HepG2 (cell line): ENCODE data around the gene RAB38. TPM values are rescaled to one million over a fixed set of nuclear protein-coding genes. Genes with fewer than 3 reads are reported as not detected.

Source experiments
- ATAC-seq: fragments of 200-7000 bp; cut with Tn5 transposase; 3 replicates; pipeline ENCODE4 v1.9.1; 2020; ENCODE audit warnings: mild to moderate bottlenecking, moderate library complexity
- BruUV-seq: library from RNA; stranded (reverse); fragments of 400-500 nt; replicated peaks from 2 replicates; lab custom pipeline; 2021; lab: Mats Ljungman, UMichigan
- CTCF ChIA-PET: fragments of 300-600 bp; formaldehyde crosslinking; extraction: SDS; loops from one replicate; lab custom pipeline; 2021; ENCODE audit warnings: low total read pairs, inconsistent platforms, low intra/inter-chr PET ratio; lab: Yijun Ruan, JAX
- POLR2A ChIA-PET: fragments of 350-600 bp; sonication (Branson Sonifier 250); formaldehyde crosslinking; loops from one replicate; lab custom pipeline; 2020; ENCODE audit warnings: antibody characterized with exemption, inconsistent platforms; lab: Yijun Ruan, JAX
- DNase-seq: peaks from one replicate; pipeline ENCODE4 v3.0.0-alpha.2; 2015; ENCODE audit warnings: low spot score
- FAIRE-seq: peaks from 3 replicates; lab custom pipeline; 2011; peaks lifted over from hg19 to GRCh38; lab: Jason Lieb, UNC
- H2AFZ ChIP-seq: one replicate; pipeline ENCODE4 v1.6.1; 2011; ENCODE audit warnings: low read length, inconsistent platforms
- H3K27ac ChIP-seq: fragments of 300-600 bp; 3 replicates; pipeline ENCODE4 v1.8.0; 2011; ENCODE audit warnings: mixed run types, mild to moderate bottlenecking, mixed read lengths, low read length, inconsistent platforms; ENCODE audit not compliant: insufficient read depth; ENCODE audit errors: extremely low read length
- H3K27me3 ChIP-seq, 2 experiments: fragments of 200-600 bp in 1 of 2; 2 replicates in 1 of 2; 3 replicates in 1 of 2; pipeline versions ENCODE4 v1.6.0 to v1.8.0; 2011; ENCODE audit warnings: low read length in 2 of 2, mild to moderate bottlenecking in 2 of 2, moderate library complexity in 2 of 2, inconsistent platforms in 1 of 2; ENCODE audit not compliant: insufficient read depth in 2 of 2, control insufficient read depth in 1 of 2
- H3K36me3 ChIP-seq, 2 experiments: fragments of 200-600 bp in 1 of 2; replicated peaks in 1 of 2; 2 replicates in 1 of 2; 3 replicates in 1 of 2; pipeline versions ENCODE4 v1.5.1 to v1.8.0; 2011; ENCODE audit warnings: low read length in 2 of 2, inconsistent platforms in 1 of 2; ENCODE audit not compliant: insufficient read depth in 2 of 2, control insufficient read depth in 1 of 2
- H3K4me1 ChIP-seq: 2 replicates; pipeline ENCODE4 v1.5.1; 2012; ENCODE audit warnings: low read length, inconsistent platforms; ENCODE audit not compliant: insufficient read depth
- H3K4me2 ChIP-seq: 2 replicates; pipeline ENCODE4 v1.6.0; 2011; ENCODE audit warnings: low read depth, low read length, inconsistent platforms
- H3K4me3 ChIP-seq, 3 experiments: fragments of 200-600 bp in 1 of 3; sonication (generic), shearing (Covaris generic) in 1 of 3; replicated peaks in 1 of 3; 2 replicates each; pipeline ENCODE4 v1.5.1; 2011 to 2016; ENCODE audit warnings: low read length in 3 of 3, inconsistent platforms in 2 of 3, low read depth in 2 of 3, mild to moderate bottlenecking in 2 of 3, control low read depth in 1 of 3, mixed read lengths in 1 of 3; ENCODE audit not compliant: insufficient read depth in 1 of 3
- H3K79me2 ChIP-seq: one replicate; pipeline ENCODE4 v1.6.1; 2011; ENCODE audit warnings: low read length, inconsistent platforms; ENCODE audit not compliant: insufficient read depth
- H3K9ac ChIP-seq: 2 replicates; pipeline ENCODE4 v1.6.0; 2011; ENCODE audit warnings: mild to moderate bottlenecking, low read depth, low read length, inconsistent platforms; ENCODE audit not compliant: insufficient read depth
- H3K9me3 ChIP-seq: 2 replicates; pipeline ENCODE4 v1.5.1; 2012; ENCODE audit warnings: mild to moderate bottlenecking, low read length
- H4K20me1 ChIP-seq: 2 replicates; pipeline ENCODE4 v1.6.0; 2011; ENCODE audit warnings: inconsistent platforms, mild to moderate bottlenecking, low read length, moderate library complexity; ENCODE audit not compliant: insufficient read depth
- CC2D1A ChIP-seq: sonication (generic); formaldehyde crosslinking; IDR thresholded peaks from 2 replicates; pipeline ENCODE4 v1.8.1; 2023; ENCODE audit warnings: mild to moderate bottlenecking, missing genetic modification reagents
- CCAR2 ChIP-seq: fragments of 200-400 bp; formaldehyde crosslinking; optimal IDR thresholded peaks from 2 replicates; pipeline ENCODE3; 2018; ENCODE audit warnings: low read depth, mild to moderate bottlenecking, low read length, moderate library complexity
- ETS1 ChIP-seq: sonication (generic); formaldehyde crosslinking; IDR thresholded peaks from 2 replicates; pipeline ENCODE4 v1.4.0; 2020; ENCODE audit warnings: missing genetic modification reagents
- HMGA1 ChIP-seq: sonication (generic); formaldehyde crosslinking; conservative IDR thresholded peaks from 2 replicates; pipeline ENCODE4 v1.4.0; 2020; ENCODE audit warnings: missing genetic modification reagents
- KLF9 ChIP-seq: IDR thresholded peaks from 2 replicates; pipeline ENCODE4 v1.6.1; 2016; ENCODE audit warnings: low read depth
- NR2F2 ChIP-seq: IDR thresholded peaks from 2 replicates; pipeline ENCODE4 v1.6.1; 2012; ENCODE audit warnings: low read depth, inconsistent platforms, borderline replicate concordance
- POGZ ChIP-seq: sonication (generic); formaldehyde crosslinking; IDR thresholded peaks from 2 replicates; pipeline ENCODE4 v1.4.0; 2020; ENCODE audit warnings: mild to moderate bottlenecking, missing genetic modification reagents
- RORA ChIP-seq: sonication (generic); formaldehyde crosslinking; IDR thresholded peaks from 2 replicates; pipeline ENCODE4 v1.5.0; 2020; ENCODE audit warnings: mild to moderate bottlenecking, missing genetic modification reagents, moderate library complexity
- THAP7 ChIP-seq: sonication (generic); formaldehyde crosslinking; IDR thresholded peaks from 2 replicates; pipeline ENCODE4 v1.8.1; 2023; ENCODE audit warnings: mild to moderate bottlenecking, missing genetic modification reagents
- ZBTB21 ChIP-seq: sonication (generic); formaldehyde crosslinking; IDR thresholded peaks from 2 replicates; pipeline ENCODE4 v1.4.0; 2020; ENCODE audit warnings: missing genetic modification reagents
- ZBTB3 ChIP-seq: sonication (generic); formaldehyde crosslinking; IDR thresholded peaks from 2 replicates; pipeline ENCODE4 v1.4.0; 2020; ENCODE audit warnings: low read depth, mild to moderate bottlenecking, moderate library complexity, missing genetic modification reagents, borderline replicate concordance
- ZNF256 ChIP-seq: sonication (generic); formaldehyde crosslinking; conservative IDR thresholded peaks from 2 replicates; pipeline ENCODE4 v1.4.0; 2020; ENCODE audit warnings: missing genetic modification reagents
- ZNF414 ChIP-seq: sonication (generic); formaldehyde crosslinking; IDR thresholded peaks from 2 replicates; pipeline ENCODE4 v1.5.0; 2020; ENCODE audit warnings: missing genetic modification reagents
- ZSCAN31 ChIP-seq: sonication (generic); formaldehyde crosslinking; IDR thresholded peaks from 2 replicates; pipeline ENCODE4 v1.5.0; 2020; ENCODE audit warnings: low read depth, mild to moderate bottlenecking, missing genetic modification reagents
- WGBS: methylation state at CpG from one replicate; pipeline ENCODE4 v1.1.6; 2017; ENCODE audit warnings: low lambda C conversion rate; 5-methylcytosine and 5-hydroxymethylcytosine counted together
- in situ Hi-C: cut with HindIII; loops from 2 replicates; pipeline ENCODE4 v1.10.0; 2017; ENCODE audit warnings: low pct_unique_long_range_greater_than_20kb; ENCODE audit not compliant: extremely low pct_ligation_motif_present
- intact Hi-C: fragments of 100-400 bp; cut with micrococcal nuclease; formaldehyde crosslinking; loops from one replicate; pipeline ENCODE4 v1.10.0; 2022; ENCODE audit not compliant: unreplicated experiment
- polyA plus RNA-seq, 8 experiments: library from polyadenylated mRNA; depleted of rRNA in 3 of 8; stranded (reverse) in 7 of 8; unstranded in 1 of 8; fragments of >200 nt; fragmentation: Illumina TruSeq in 4 of 8; extraction: Trizol in 4 of 8; gene quantifications; 2 replicates each; pipeline versions ENCODE4 v1.2.1 to v1.2.3, GENCODE V29; 2011 to 2016; ENCODE audit warnings: low read depth in 4 of 8, missing spikeins in 1 of 8, mixed read lengths in 1 of 8; ENCODE audit not compliant: insufficient read depth in 1 of 8
- total RNA-seq, 5 experiments: library from RNA; depleted of rRNA; stranded (reverse); fragments of >200 nt; fragmentation: Illumina TruSeq; extraction: Trizol; gene quantifications; 2 replicates each; pipeline ENCODE4 v1.2.3, GENCODE V29; 2016; ENCODE audit warnings: low read depth in 1 of 5

RAB38 gene
- total and polyA plus RNA-seq, 2 of the 13 experiments (the other 11 are each of a cell fraction or from before 2014, with no cell fraction given): 0.13 to 0.30 TPM

GRCh38 chr11:88164806-88165585 lies 10.2 kb downstream of the RAB38 start:
- TF ChIP-seq THAP7 (CRISPR knock-in tag): no peak
- no peak for TF ChIP-seq ZSCAN31 (CRISPR knock-in tag)
- no peak for TF ChIP-seq ZBTB3 (CRISPR knock-in tag)
- no peak for TF ChIP-seq ZBTB21 (CRISPR knock-in tag)
- TF ChIP-seq CC2D1A (CRISPR knock-in tag): no peak
- TF ChIP-seq NR2F2: no peak
- ATAC-seq (no peak), FAIRE-seq (no peak), DNase-seq (no peak)
- H3K36me3 ChIP-seq: no peaks in the 10 kb centered on the region
- 0% methylated on average over 1 of the region's 1 CpG for WGBS
- no TSS peak for BruUV-seq
- H3K4me1 ChIP-seq: no peaks in the 10 kb centered on the region
- H3K9ac ChIP-seq: no peak overlapping the region
- no peak overlapping the region for H3K4me3 ChIP-seq
- ChIA-PET CTCF (no interaction called here), POLR2A (no interaction called here)
- H2AFZ ChIP-seq: no peak overlapping the region
- no peak overlapping the region for H3K27ac ChIP-seq
- intact Hi-C loops: no loop called here
- H3K4me2 ChIP-seq: no peak overlapping the region
- H3K27me3 ChIP-seq: no peaks in the 10 kb centered on the region
- H4K20me1 ChIP-seq: no peaks in the 10 kb centered on the region
- no peaks in the 10 kb centered on the region for H3K79me2 ChIP-seq
- in situ Hi-C loops: no loop called here
- no peaks in the 10 kb centered on the region for H3K9me3 ChIP-seq

GRCh38 chr11:88164320-88164719 lies 10.9 kb downstream of the RAB38 start:
- FAIRE-seq (no peak), ATAC-seq (no peak), DNase-seq (no peak)
- no peaks in the 10 kb centered on the region for H3K27me3 ChIP-seq
- H2AFZ ChIP-seq: no peak overlapping the region
- H3K4me2 ChIP-seq: no peak overlapping the region
- H3K9me3 ChIP-seq: no peaks in the 10 kb centered on the region
- intact Hi-C loops (no loop called here), in situ Hi-C loops (no loop called here)
- no peaks in the 10 kb centered on the region for H4K20me1 ChIP-seq
- no peaks in the 10 kb centered on the region for H3K36me3 ChIP-seq
- H3K27ac ChIP-seq: no peak overlapping the region
- no TSS peak for BruUV-seq
- POLR2A ChIA-PET: no interaction called here
- no peak overlapping the region for H3K9ac ChIP-seq
- CTCF ChIA-PET: no interaction called here
- 15% methylated on average over 4 of the region's 4 CpGs for WGBS
- H3K4me3 ChIP-seq: no peak overlapping the region
- H3K4me1 ChIP-seq: no peaks in the 10 kb centered on the region
- no peaks in the 10 kb centered on the region for H3K79me2 ChIP-seq
- TF ChIP-seq ZNF414 (CRISPR knock-in tag) (no peak), ZNF256 (CRISPR knock-in tag) (no peak), CCAR2 (no peak), ETS1 (CRISPR knock-in tag) (no peak), RORA (CRISPR knock-in tag) (no peak), KLF9 (CRISPR knock-in tag) (no peak), HMGA1 (CRISPR knock-in tag) (no peak), POGZ (no peak)
